GM19467 (cell line): Measurements from ENCODE around the gene ZIC5.

Experiments used
- ATAC-seq: cut with Tn5 transposase; IDR thresholded peaks from one replicate; pipeline ENCODE4 v1.9.1; 2021; ENCODE audit warnings: mild to moderate bottlenecking, moderate library complexity; ENCODE audit not compliant: unreplicated experiment

The ZIC5 gene

DNA sequence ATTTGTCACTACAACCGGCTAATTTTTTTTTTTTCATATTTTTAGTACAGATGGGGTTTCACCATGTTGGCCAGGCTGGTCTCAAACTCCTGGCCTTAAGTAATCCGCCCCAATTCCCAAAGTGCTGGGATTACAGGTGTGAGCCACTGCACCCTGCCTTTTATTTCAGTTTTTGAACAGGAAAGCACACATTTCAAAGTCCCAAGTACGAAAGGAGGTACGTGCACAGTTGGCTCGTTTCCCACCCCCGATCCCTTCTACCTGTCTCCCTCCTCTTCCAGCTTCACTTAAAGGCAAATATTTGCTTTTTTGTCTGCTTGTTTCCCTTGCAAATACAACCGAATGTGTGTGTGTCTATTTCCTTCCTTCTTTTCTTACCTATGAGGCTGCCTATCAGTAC, 30.5 kb downstream of the ZIC5 start:
- no peak for ATAC-seq

DNA sequence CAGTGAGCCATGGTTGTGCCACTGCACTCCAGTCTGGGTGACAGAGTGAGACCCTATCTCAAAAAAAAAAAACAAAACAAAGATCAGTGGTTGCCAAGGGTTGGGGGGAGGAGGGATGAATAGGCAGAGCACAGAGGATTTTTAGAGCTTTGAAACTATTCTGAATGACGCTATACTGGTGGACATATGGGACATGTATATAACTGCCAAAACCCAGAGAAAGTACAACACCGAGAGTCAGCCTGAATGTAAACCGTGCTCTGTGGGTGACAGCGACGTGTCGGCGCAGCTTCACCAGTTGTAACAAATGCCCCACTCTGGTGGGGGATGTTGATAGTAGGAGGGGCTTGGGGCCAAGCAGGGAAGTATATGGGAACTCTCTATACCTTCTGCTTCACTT, 32.9 kb downstream of the ZIC5 start:
- ATAC-seq = no peak

GRCh38 chr13:99935772-99936171, 35.8 kb downstream of the ZIC5 start:
- ATAC-seq = no peak

- ATAC-seq = no peak
Measured at GRCh38 chr13:99932912-99933311, 38.7 kb downstream of the ZIC5 start.

GRCh38 chr13:99930925-99931324, 40.6 kb downstream of the ZIC5 start:
- no peak for ATAC-seq

DNA sequence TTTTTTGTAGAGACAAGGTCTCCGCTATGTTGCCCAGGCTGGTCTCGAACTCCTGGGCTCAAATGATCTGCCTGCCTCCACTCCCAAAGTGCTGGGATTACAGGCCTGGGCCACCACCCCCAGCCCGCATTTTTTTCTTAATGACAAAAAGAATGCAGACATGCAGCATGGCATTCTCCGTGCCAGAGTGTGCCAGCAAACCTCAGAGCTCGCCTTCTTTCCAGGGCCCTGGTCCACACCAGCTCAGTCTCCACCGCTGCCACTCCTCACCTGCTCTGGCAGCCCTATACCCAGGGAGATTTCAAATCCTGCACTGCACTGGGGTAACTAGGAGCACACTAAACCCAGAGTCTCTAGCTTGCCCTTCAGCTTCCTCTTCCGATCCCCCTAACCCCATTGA, 41.7 kb downstream of the ZIC5 start:
- no peak for ATAC-seq

- no peak for ATAC-seq
Measured at GRCh38 chr13:99926014-99926731, 45.4 kb downstream of the ZIC5 start.

GRCh38 chr13:99923877-99924582, 47.5 kb downstream of the ZIC5 start:
- no peak for ATAC-seq

- ATAC-seq = no peak
Measured at GRCh38 chr13:99922631-99923404, 48.7 kb downstream of the ZIC5 start.

GRCh38 chr13:99919132-99919531, 52.4 kb downstream of the ZIC5 start:
- no peak for ATAC-seq

GRCh38 chr13:99916366-99917103, 55.0 kb downstream of the ZIC5 start:
- no peak for ATAC-seq

DNA sequence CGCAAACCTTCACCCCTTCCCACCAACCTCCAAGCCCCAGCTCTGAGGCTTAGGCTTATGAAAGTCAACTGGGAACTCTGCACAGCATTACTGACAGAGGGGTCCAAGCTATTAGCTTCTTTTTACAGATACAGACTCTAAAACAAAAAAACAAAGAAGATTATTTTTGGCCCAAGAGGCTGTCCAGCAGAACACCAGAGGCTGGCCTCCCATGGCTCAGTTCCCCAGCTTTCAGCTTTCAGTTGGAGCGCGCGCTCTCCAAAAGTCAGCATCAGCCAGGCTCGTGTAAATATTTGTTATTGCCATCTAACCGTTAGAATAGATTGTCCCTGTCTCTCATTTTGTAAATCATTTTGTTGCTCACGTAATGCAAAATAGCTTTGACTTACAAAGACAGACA, 58.4 kb downstream of the ZIC5 start:
- no peak for ATAC-seq
